ENCODE results near the gene CEP68. TPM values are rescaled to one million over a fixed set of nuclear protein-coding genes. Genes with fewer than 3 reads are reported as not detected.
A peak's percentile ranks its signal among the peaks of the same experiment; 100 is the strongest.

CEP68 gene
- total and polyA plus RNA-seq, 2 experiments from 2014 or later, result 7.3 to 7.9 TPM

- Histone ChIP-seq H2AFZ (peak overlapping the region; percentile 72), H4K20me1 (ENCODE audit: insufficient read depth) (no peaks in the 10 kb centered on the region), H3K4me2 (ENCODE audit: unreplicated experiment) (peak overlapping the region; percentile 29), H3K9me2 (ENCODE audit: insufficient read depth) (no peaks in the 10 kb centered on the region), H3K36me3 (ENCODE audit: low read depth) (peaks cover 12% of the 10 kb centered on the region; the same call in 1 of the 2 replicates), H3K27ac (peak overlapping the region; percentile 90), H3K4me3 (no peak overlapping the region), H3K79me2 (ENCODE audit: insufficient read depth) (no peaks in the 10 kb centered on the region), H3F3A (ENCODE audit: insufficient read depth) (peaks cover 22% of the 10 kb centered on the region), H3K4me1 (ENCODE audit: insufficient read depth) (peaks cover 14% of the 10 kb centered on the region), H3K9ac (peak overlapping the region; percentile 53), H3K27me3 (replicated peaks; ENCODE audit: insufficient read depth) (no peaks in the 10 kb centered on the region), H3K9me3 (ENCODE audit: low read depth) (no peaks in the 10 kb centered on the region)
- 28 to 41% methylated on average over 7 of the region's 7 CpGs for whole genome bisulfite sequencing, 2 experiments (ENCODE audit: low coverage in 1 of 2, low lambda C conversion rate in 2 of 2, missing lambda C conversion rate in 2 of 2)
- in situ Hi-C loops (cut with MboI), result no loop called here
- DNase-seq, result peak; percentile 94
- TF ChIP-seq EZH2 (IDR thresholded peaks at IDR 0.05; ENCODE audit: insufficient read depth, poor library complexity, severe bottlenecking) (no peak), EZH2phosphoT487 (IDR thresholded peaks at IDR 0.05; ENCODE audit: insufficient read depth, low read depth) (no peak)
Measured at GRCh38 chr2:65024149-65024829, 31.9 kb upstream of the CEP68 start.

DNA sequence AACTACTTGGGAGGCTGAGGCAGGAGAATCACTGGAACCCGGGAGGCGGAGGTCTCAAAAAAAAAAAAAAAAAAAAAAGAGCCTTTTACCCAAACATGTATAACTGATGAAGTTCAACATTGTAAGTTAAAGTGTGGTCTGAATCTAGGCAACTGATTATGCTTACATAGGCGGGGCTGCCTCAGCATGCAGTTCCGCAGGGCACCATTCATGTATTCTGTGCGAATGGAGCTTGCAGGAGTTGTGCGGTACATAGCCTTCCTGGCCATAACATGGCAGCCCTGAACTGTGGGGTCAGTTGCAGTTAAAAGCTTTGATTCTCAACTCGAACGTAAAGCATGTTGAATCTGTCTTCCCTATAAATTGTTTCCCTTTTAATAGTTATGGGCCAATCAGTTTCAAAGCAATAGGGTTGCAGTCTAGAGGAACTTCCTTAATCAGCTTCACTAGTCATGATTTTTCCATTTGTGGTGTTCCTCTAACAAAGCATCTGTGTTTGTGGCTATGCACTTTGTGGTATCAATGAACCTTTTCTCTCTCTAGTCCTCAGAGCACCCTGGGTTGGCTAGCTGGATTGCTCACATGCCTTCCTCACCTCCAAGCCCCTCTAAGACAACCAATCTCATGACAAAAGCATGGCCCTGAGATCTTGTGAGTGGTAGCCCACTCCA, 30.6 kb upstream of the CEP68 start:
- Histone ChIP-seq H4K20me1 (ENCODE audit: insufficient read depth) (no peaks in the 10 kb centered on the region), H3K4me2 (ENCODE audit: unreplicated experiment) (no peak overlapping the region), H3K4me3 (no peak overlapping the region), H3K4me1 (ENCODE audit: insufficient read depth) (peaks cover 14% of the 10 kb centered on the region), H3F3A (ENCODE audit: insufficient read depth) (peaks cover 22% of the 10 kb centered on the region), H3K9me2 (ENCODE audit: insufficient read depth) (no peaks in the 10 kb centered on the region), H3K27ac (no peak overlapping the region), H3K9ac (no peak overlapping the region), H3K9me3 (ENCODE audit: low read depth) (no peaks in the 10 kb centered on the region), H3K79me2 (ENCODE audit: insufficient read depth) (no peaks in the 10 kb centered on the region), H3K36me3 (ENCODE audit: low read depth) (peaks cover 12% of the 10 kb centered on the region; the same call in 1 of the 2 replicates), H2AFZ (no peak overlapping the region), H3K27me3 (replicated peaks; ENCODE audit: insufficient read depth) (no peaks in the 10 kb centered on the region)
- TF ChIP-seq EZH2phosphoT487 (IDR thresholded peaks at IDR 0.05; ENCODE audit: insufficient read depth, low read depth), result no peak
- no peak for TF ChIP-seq EZH2 (IDR thresholded peaks at IDR 0.05; ENCODE audit: insufficient read depth, poor library complexity, severe bottlenecking)
- 95% methylated on average over 8 of the region's 8 CpGs for WGBS, 2 experiments (ENCODE audit: low coverage in 1 of 2, low lambda C conversion rate in 2 of 2, missing lambda C conversion rate in 2 of 2)
- in situ Hi-C loops (cut with MboI), result loop anchor here (25.0 kb wide), 2 partner anchors 438 to 688 kb away; no protein-coding TSS in a partner anchor
- DNase-seq, result no peak

DNA sequence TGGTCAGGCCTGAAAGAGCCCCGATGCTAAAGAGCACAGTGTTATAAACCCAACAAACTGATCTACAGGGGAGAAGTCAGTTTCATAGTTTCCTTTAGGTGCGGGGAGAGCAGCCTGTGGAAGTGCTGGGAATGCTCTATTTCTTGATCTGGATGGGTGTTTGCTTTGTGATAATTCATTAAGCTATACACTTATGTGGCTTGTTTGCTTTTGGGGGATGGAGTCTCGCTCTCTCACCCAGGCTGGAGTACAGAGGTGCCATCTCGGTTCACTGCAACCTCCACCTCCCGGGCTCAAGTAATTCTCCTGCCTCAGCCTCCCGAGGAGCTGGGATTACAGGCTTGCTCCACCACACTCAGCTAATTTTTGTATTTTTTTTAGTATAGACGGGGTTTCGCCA, 30.1 kb upstream of the CEP68 start:
- in situ Hi-C loops (cut with MboI), result loop anchor here (25.0 kb wide), 2 partner anchors 439 to 689 kb away; no protein-coding TSS in a partner anchor
- H3K9me2 ChIP-seq (ENCODE audit: insufficient read depth), result no peaks in the 10 kb centered on the region
- peaks cover 12% of the 10 kb centered on the region; the same call in 1 of the 2 replicates for H3K36me3 ChIP-seq (ENCODE audit: low read depth)
- no peak overlapping the region for H3K9ac ChIP-seq
- H2AFZ ChIP-seq, result no peak overlapping the region
- no peak overlapping the region for H3K4me2 ChIP-seq (ENCODE audit: unreplicated experiment)
- TF ChIP-seq EZH2 (IDR thresholded peaks at IDR 0.05; ENCODE audit: insufficient read depth, poor library complexity, severe bottlenecking) (no peak), EZH2phosphoT487 (IDR thresholded peaks at IDR 0.05; ENCODE audit: insufficient read depth, low read depth) (no peak)
- no peak overlapping the region for H3K27ac ChIP-seq
- no peaks in the 10 kb centered on the region for H3K79me2 ChIP-seq (ENCODE audit: insufficient read depth)
- H3K27me3 ChIP-seq (replicated peaks; ENCODE audit: insufficient read depth), result no peaks in the 10 kb centered on the region
- H3K4me3 ChIP-seq, result no peak overlapping the region
- no peaks in the 10 kb centered on the region for H4K20me1 ChIP-seq (ENCODE audit: insufficient read depth)
- peaks cover 22% of the 10 kb centered on the region for H3F3A ChIP-seq (ENCODE audit: insufficient read depth)
- no peak for DNase-seq
- H3K4me1 ChIP-seq (ENCODE audit: insufficient read depth), result peaks cover 14% of the 10 kb centered on the region
- 89 to 97% methylated on average over 8 of the region's 8 CpGs for WGBS, 2 experiments (ENCODE audit: low coverage in 1 of 2, low lambda C conversion rate in 2 of 2, missing lambda C conversion rate in 2 of 2)
- no peaks in the 10 kb centered on the region for H3K9me3 ChIP-seq (ENCODE audit: low read depth)

GRCh38 chr2:65026704-65027464, 29.3 kb upstream of the CEP68 start:
- no peak overlapping the region for H2AFZ ChIP-seq
- no peaks in the 10 kb centered on the region for H4K20me1 ChIP-seq (ENCODE audit: insufficient read depth)
- H3K9me2 ChIP-seq (ENCODE audit: insufficient read depth), result no peaks in the 10 kb centered on the region
- no peak overlapping the region for H3K27ac ChIP-seq
- no peaks in the 10 kb centered on the region for H3K79me2 ChIP-seq (ENCODE audit: insufficient read depth)
- H3K4me2 ChIP-seq (ENCODE audit: unreplicated experiment), result no peak overlapping the region
- DNase-seq, result no peak
- H3K4me1 ChIP-seq (ENCODE audit: insufficient read depth), result peaks cover 14% of the 10 kb centered on the region
- H3K9me3 ChIP-seq (ENCODE audit: low read depth), result no peaks in the 10 kb centered on the region
- peaks cover 22% of the 10 kb centered on the region for H3F3A ChIP-seq (ENCODE audit: insufficient read depth)
- no peaks in the 10 kb centered on the region for H3K27me3 ChIP-seq (replicated peaks; ENCODE audit: insufficient read depth)
- H3K4me3 ChIP-seq, result no peak overlapping the region
- 89 to 90% methylated on average over 13 of the region's 13 CpGs for WGBS, 2 experiments (ENCODE audit: low coverage in 1 of 2, low lambda C conversion rate in 2 of 2, missing lambda C conversion rate in 2 of 2)
- no peak overlapping the region for H3K9ac ChIP-seq
- peaks cover 5% of the 10 kb centered on the region; the same call in 1 of the 2 replicates for H3K36me3 ChIP-seq (ENCODE audit: low read depth)
- TF ChIP-seq EZH2phosphoT487 (IDR thresholded peaks at IDR 0.05; ENCODE audit: insufficient read depth, low read depth) (no peak), EZH2 (IDR thresholded peaks at IDR 0.05; ENCODE audit: insufficient read depth, poor library complexity, severe bottlenecking) (no peak)
- in situ Hi-C loops (cut with MboI), result loop anchor here (25.0 kb wide), 2 partner anchors 440 to 690 kb away; no protein-coding TSS in a partner anchor
